ENCODE measurements around the gene MMAB.

DNA sequence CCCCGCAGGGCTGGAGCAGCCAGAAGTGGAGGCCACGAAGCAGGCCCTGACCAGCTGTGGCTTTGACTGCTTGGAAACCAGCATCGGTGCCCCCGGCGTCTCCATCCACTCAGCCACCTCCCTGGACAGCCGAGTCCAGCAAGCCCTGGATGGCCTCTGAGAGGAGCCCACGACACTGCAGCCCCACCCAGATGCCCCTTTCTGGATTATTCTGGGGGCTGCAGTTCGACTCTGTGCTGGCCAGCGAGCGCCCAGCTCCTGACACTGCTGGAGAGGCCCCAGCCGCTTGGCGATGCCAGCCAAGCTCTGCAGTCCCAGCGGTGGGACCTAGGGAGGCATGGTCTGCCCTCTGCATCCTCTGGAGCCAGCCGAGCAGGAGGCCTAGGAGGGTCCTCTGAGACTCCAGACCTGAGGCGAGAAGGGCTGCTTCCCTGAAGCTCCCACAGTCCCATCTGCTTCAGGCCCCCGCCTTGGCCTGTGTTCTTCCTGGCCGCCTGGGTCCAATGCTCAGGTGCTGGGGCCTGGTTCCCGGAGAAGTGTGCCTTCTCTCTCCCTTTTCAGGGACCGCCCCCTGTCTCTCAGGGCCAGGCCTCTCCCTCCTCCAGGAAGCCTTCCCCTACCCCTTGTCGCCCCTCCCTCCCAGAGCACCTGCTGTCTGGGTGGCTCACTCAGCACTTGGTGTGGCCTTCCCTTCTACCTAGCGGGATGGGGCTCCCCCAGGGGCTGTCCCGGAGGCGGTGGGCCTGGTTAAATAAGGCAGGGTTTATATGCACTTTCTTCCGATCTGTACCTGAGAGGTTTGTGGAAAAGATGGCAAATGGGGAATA is 23.3 kb upstream of the MMAB start:
- TF ChIP-seq, protein P1, sequence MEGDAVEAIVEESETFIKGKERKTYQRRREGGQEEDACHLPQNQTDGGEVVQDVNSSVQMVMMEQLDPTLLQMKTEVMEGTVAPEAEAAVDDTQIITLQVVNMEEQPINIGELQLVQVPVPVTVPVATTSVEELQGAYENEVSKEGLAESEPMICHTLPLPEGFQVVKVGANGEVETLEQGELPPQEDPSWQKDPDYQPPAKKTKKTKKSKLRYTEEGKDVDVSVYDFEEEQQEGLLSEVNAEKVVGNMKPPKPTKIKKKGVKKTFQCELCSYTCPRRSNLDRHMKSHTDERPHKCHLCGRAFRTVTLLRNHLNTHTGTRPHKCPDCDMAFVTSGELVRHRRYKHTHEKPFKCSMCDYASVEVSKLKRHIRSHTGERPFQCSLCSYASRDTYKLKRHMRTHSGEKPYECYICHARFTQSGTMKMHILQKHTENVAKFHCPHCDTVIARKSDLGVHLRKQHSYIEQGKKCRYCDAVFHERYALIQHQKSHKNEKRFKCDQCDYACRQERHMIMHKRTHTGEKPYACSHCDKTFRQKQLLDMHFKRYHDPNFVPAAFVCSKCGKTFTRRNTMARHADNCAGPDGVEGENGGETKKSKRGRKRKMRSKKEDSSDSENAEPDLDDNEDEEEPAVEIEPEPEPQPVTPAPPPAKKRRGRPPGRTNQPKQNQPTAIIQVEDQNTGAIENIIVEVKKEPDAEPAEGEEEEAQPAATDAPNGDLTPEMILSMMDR (IDR thresholded peaks at IDR 0.05 in 4 of 5, conservative IDR thresholded peaks at IDR 0.05 in 1 of 5): no peak
- no peak for TF ChIP-seq POLR2A (IDR thresholded peaks at IDR 0.05)
